Measurements from ENCODE around the gene SLC2A13. TPM values are rescaled to one million over a fixed set of nuclear protein-coding genes. Genes with fewer than 3 reads are reported as not detected.

SLC2A13 gene
- total and polyA plus RNA-seq, 2 donors (not counting 3 experiments of a cell fraction or from before 2014, with no cell fraction given) = 1.2 to 4.9 TPM

- Histone ChIP-seq H3K9ac (replicated peaks; ENCODE audit: extremely low read depth, insufficient read depth, low read length) (no peak overlapping the region), H3K79me2 (ENCODE audit: control insufficient read depth, insufficient read depth, low read length) (no peaks in the 10 kb centered on the region), H3K4me3 (replicated peaks in 1 of 3; ENCODE audit: insufficient read depth in 1 of 3, low read depth in 1 of 3, low read length in 3 of 3) (no peak overlapping the region), H3K9me3 (replicated peaks; ENCODE audit: control insufficient read depth, insufficient read depth, low read length) (no peaks in the 10 kb centered on the region), H3K9me1 (replicated peaks; ENCODE audit: control insufficient read depth, extremely low read depth, insufficient read depth, low read length) (no peaks in the 10 kb centered on the region), H3K36me3 (ENCODE audit: control insufficient read depth in 2 of 2, extremely low read depth in 1 of 2, insufficient read depth in 2 of 2, low read length in 2 of 2) (no peaks in the 10 kb centered on the region), H4K20me1 (replicated peaks; ENCODE audit: control insufficient read depth, extremely low read depth, insufficient read depth, low read length) (no peaks in the 10 kb centered on the region), H3K4me2 (ENCODE audit: insufficient read depth, low read length) (no peak overlapping the region), H3K27ac (ENCODE audit: insufficient read depth, low read depth, low read length) (no peak overlapping the region), H3K4me1 (ENCODE audit: control insufficient read depth, extremely low read depth, insufficient read depth, low read length) (no peaks in the 10 kb centered on the region), H2AFZ (ENCODE audit: low read depth, low read length) (no peak overlapping the region), H3K27me3 (ENCODE audit: control insufficient read depth in 2 of 2, insufficient read depth in 2 of 2, low read length in 2 of 2) (no peaks in the 10 kb centered on the region)
- intact Hi-C loops (cut with micrococcal nuclease) = no loop called here
- TF ChIP-seq CTCF (IDR thresholded peaks at IDR 0.05; ENCODE audit: extremely low read depth in 1 of 2, insufficient read depth in 1 of 2, low read depth in 1 of 2, low read length in 2 of 2) = no peak
- no peak for TF ChIP-seq MAX (IDR thresholded peaks at IDR 0.05; ENCODE audit: insufficient read depth, insufficient read length)
- no peak for TF ChIP-seq MYC (IDR thresholded peaks at IDR 0.05; ENCODE audit: low read depth, low read length)
- TF ChIP-seq FOS (IDR thresholded peaks at IDR 0.05; ENCODE audit: borderline replicate concordance, insufficient read depth, low read length) = no peak
- TF ChIP-seq POLR2A (IDR thresholded peaks at IDR 0.05; ENCODE audit: low read depth, low read length) = no peak
- no peak for TF ChIP-seq POLR2AphosphoS5 (IDR thresholded peaks at IDR 0.05; ENCODE audit: insufficient read depth, low read depth, low read length)
- no peak for TF ChIP-seq GATA2 (IDR thresholded peaks at IDR 0.05; ENCODE audit: insufficient read depth, insufficient read length, low read depth, low read length)
- TF ChIP-seq EZH2 (IDR thresholded peaks at IDR 0.05; ENCODE audit: borderline replicate concordance, low read depth, low read length, severe bottlenecking) = no peak
- no peak for TF ChIP-seq JUN (IDR thresholded peaks at IDR 0.05; ENCODE audit: borderline replicate concordance, insufficient read depth, insufficient read length, low read depth)
- no TSS peak for BruUV-seq (replicated peaks)
- FAIRE-seq (no peak), DNase-seq (ENCODE audit: low read depth, low spot score) (no peak)
- ChIA-PET CTCF (interaction anchor here (1.4 to 1.9 kb wide), 4 partner anchors 8 to 55 kb away, joined by 4 to 8 read pairs (median 5); no protein-coding TSS in a partner anchor), POLR2A (interaction anchor here (1.2 kb wide), 1 partner anchor 9 kb away, joined by 3 read pairs; no protein-coding TSS in a partner anchor)
- dilution Hi-C loops (cut with MboI; ENCODE audit: extremely low pct_ligation_motif_present, low sequenced_read_pairs) = no loop called here
These were observed 40.2 kb downstream of the SLC2A13 start for GRCh38 chr12:40065636-40066035.
